Stimulated activated CD4-positive, alpha-beta T cell treated with anti-CD3 and anti-CD28 coated beads, Interleukin-4, amount 100 ng/mL, for 1 hour (primary cell): ENCODE results near the gene TNFAIP2.
"Not testable (repeated sequence)": the region's sequence is repeated elsewhere in the genome, so short reads cannot be mapped to it uniquely, and the experiment has no call there.

ENCODE experiments used
- DNase-seq: peaks from one replicate; pipeline ENCODE4 v3.0.0-alpha.2; 2020

TNFAIP2 gene

DNA sequence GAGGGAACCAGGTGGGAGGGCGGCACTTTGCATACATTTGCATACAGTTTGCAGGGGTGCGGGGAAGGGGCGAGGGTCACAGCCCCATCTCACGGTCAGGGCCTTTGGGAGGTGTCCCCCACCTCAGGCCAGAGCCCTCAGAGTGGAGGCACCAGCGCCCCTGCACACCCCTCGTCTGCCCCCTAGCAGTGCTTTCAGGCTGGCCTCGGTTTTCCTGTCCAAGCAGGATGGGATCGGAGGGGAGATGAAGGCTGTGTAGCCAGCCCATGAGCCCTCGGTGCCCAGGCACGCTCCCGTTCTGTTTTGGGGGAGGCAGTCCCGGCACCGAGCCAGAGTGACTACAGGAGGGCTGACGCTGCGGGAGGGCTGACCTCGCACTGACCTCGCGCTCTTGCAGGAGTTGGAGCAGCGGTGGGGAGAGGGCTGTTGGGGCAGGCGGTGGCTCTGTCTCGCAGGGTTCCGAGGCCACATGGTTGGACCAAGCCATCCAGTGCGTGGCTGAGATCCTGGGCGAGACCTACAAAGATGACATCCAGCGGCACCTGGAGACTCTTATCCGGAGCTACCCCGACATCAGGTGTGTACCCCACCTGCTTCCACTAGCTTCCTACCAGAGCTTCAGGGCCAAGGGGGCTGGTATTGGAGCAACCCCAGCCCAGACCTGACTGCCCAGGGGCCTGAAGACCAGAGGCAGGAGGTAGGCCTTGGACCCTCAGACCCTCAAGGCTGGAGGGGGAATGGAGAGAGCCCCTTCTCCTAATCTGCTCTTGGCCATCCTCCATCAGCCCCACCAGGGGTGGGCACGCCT lies 15.1 kb upstream of the TNFAIP2 start:
- DNase-seq: no peak

DNA sequence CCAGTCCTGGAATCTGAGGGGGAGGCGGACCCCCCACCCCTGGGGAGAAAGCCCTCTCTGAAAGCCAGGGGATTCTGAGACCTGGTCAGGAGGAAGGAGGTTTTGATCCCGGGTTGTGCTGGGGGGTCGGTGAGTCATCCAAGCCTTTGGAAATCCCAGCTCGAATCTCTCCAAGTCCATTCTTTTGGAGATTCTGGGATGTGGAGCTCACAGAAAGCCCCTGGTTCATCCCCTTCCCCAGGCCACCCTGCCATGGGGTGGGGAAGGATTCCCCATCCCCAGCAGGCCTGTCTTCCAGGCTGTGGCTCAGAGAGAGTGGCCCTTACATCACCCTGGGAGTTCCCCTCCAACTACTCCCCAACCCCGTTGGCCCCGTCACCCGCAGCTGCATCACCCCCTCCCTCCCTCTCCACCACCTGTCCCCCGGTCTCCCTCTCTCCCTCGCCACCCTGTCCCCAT lies 14.5 kb upstream of the TNFAIP2 start:
- DNase-seq: no peak

GRCh38 chr14:103109535-103110441 lies 13.5 kb upstream of the TNFAIP2 start:
- no peak for DNase-seq

- no peak for DNase-seq
Observed at GRCh38 chr14:103110681-103111231, 12.5 kb upstream of the TNFAIP2 start.

DNA sequence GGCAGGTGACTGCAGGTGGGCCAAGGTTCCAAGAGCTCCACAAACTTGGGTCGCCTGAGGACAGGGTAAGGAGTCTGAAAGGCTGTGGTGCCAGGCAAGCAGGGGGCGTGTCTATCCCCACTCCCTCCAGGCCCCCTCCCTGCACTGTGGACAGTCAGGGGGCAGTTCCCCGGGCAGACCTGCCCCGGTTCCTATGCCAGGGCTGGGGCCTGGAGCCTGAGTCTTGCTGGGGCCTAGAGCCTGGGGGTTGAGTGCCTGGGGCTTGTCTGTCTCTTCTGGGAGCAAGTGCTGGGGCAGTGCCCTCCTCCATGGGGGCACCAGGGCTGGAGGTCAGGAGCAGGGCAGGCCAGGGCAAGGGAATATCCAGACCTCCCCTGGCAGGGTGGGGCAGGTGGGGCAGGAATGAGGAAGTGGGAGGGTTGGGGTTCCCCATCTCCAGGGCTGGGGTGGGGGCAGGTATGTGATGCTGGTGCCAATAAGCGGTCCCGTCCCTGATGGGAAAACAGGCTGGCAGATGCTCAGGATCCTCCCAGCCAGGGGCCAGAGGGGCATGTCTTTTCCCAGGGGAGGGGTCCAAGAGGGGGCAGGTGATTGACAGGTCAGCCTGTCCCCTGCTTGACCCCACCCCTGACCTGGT lies 11.9 kb upstream of the TNFAIP2 start:
- no peak for DNase-seq

- DNase-seq: no peak
Observed at GRCh38 chr14:103112400-103113243, 10.6 kb upstream of the TNFAIP2 start.

GRCh38 chr14:103113303-103113702 lies 10.0 kb upstream of the TNFAIP2 start:
- no peak for DNase-seq

DNA sequence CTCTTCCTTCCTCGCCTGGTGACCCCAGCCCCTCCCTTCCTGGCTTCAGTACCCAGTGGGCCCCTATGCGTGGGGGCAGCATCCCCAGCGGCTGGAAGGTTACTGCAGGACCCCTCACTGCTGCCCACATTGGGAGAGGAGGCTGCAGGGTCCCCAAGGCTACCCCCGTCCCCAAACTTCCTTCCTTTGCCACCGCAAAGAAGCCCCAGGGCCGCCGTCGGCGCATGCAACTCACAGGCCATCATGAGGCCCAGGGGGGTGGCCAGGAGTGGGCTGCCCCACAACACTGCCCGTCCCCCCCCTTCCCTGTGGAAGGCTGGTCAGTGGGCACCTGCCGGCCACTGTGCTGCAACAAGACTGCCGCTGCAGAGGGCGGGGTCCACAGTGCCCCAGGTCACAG lies 9.5 kb upstream of the TNFAIP2 start:
- DNase-seq: no peak

DNA sequence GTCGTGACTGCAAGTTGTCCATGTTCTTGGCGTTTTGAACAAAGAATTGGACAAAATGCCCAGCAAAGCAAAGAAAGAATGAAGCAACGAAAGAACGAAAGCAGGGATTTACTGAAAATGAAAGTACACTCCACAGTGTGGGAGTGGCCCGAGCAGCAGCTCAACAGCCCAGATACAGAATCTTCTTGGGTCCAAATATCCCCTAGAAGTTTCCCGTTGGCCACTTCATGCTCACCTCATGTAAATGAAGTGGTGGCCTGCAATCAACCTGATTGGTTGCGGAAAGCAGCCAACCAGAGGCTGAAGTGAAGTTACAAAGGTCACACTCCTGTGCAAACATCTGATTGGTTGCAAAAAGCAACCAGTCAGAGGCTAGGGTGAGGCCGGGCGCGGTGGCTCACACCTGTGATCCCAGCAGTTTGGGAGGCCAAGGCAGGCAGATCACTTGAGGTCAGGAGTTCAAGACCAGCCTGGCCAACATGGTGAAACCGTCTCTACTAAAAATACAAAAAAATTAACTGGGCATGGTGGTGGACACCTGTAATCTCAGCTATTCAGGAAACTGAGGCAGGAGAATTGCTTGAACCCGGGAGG lies 8.1 kb upstream of the TNFAIP2 start:
- not testable (repeated sequence) for DNase-seq

DNA sequence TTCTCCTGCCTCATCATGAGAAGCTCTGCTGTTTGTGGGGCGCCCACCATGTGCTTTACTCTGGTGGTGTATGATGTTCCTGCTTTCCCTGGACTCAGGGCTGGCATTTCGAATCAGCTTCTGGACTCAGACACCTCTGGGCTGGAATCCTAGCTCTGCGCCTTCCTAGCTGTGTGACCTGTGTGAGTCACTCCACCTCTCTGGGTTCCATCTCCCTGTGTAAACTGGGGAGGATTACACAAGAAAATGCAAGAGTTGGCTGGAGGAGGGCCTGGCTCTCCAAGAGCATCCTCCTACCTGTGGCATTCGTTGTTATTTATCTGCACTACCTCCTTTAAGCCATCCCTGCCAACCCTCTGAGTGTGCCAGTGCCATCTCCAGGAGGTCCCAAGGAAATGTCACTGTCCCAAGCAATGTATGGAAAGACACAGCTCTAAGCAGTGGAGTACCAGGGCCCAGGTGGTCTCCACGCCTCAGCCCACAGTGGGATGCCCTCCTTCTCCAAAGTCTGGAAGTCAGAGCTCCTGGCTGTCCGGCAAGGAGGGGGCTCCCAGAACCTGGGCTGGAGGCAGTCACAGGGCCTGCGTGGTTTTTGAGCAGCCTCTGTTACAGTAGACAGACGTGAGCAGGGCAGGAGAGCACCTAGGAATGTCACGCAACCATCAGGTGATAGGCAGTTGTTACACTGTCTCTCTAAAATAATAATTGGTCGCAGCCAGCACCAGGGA lies 7.3 kb upstream of the TNFAIP2 start:
- DNase-seq: no peak

DNA sequence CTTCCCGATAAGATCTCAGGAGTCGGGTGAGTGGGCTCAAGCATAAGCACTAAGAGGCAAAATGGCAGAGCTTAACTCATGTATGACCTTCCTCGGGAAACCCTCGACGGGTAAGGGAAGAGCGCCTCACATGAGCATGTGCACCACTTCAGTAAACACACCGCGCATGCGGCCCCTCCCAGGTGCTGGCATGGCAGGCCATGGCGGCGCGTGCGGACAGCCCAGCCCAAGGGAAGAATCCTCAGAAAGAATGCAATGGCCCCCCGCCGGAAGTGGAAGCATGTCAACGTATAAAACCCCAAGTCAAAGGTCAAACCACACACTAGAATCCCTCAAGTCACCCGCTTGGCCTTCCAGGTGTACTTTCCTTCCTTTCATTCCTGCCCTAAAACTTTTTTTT lies 6.6 kb upstream of the TNFAIP2 start:
- no peak for DNase-seq

DNA sequence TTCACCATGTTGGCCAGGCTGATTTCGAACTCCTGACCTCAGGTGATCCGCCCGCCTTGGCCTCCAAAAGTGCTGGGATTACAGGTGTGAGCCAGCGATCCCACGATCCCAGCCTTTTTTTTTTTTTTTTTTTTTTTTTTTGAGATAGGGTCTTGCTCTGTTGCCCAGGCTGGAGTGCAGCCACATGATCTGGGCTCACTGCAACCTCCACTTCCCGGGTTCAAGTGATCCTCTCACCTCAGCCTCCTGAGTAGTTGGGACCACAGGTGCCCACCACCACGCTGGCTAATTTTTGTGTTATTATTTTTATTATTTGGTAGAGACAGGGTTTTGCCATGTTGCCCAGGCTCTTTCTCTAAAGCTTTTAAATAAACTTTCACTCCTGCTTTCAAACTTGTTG lies 5.8 kb upstream of the TNFAIP2 start:
- not testable (repeated sequence) for DNase-seq

DNA sequence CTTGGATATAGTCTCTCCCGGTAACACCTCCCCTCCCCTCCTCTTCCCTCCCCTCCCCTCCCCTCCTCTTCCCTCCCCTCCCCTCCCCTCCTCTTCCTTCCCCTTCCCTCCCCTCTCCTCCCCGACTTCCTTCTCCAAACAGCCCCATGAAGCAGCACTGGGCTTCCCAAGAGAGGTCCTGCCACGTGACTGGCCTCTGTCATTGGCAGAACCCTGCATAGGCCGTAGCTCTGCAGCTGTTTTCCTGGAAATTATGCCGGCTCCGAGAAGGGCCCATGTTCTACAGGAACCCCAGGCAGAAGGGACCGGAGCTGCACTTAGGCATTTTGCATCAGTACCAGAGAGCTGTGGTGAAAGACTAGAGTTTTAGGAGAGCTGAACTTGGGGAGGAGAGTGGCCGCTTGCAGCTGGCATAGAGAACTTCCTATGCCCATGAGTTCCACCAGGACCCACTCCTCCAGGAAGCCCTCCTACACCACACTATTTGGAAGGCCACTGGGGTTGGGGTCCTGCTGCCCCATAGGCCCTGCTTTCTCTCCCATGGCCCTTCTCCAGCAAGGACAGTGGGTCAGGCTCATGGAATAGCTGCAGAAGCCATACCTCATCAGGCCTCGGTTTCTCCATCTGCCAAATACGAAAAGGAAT lies 5.1 kb upstream of the TNFAIP2 start:
- DNase-seq: no peak

GRCh38 chr14:103118663-103119404 lies 4.4 kb upstream of the TNFAIP2 start:
- no peak for DNase-seq

DNA sequence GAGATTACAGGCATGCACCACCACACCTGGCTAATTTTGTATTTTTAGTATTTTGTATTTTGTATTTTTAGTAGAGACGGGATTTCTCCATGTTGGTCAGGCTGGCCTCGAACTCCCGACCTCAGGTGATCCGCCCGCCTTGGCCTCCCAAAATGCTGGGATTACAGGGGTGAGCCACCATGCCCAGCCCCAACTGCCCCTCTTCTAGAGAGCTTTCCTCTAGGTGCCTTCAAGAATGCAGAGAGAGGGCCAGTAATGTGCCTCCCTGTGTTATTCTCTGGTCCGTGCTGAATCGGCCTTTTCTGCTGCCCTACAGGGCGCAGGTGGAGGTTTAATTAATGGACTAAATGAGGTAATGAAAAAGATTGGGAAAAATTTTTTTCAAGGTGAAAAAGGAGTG lies 3.7 kb upstream of the TNFAIP2 start:
- DNase-seq: not testable (repeated sequence)

DNA sequence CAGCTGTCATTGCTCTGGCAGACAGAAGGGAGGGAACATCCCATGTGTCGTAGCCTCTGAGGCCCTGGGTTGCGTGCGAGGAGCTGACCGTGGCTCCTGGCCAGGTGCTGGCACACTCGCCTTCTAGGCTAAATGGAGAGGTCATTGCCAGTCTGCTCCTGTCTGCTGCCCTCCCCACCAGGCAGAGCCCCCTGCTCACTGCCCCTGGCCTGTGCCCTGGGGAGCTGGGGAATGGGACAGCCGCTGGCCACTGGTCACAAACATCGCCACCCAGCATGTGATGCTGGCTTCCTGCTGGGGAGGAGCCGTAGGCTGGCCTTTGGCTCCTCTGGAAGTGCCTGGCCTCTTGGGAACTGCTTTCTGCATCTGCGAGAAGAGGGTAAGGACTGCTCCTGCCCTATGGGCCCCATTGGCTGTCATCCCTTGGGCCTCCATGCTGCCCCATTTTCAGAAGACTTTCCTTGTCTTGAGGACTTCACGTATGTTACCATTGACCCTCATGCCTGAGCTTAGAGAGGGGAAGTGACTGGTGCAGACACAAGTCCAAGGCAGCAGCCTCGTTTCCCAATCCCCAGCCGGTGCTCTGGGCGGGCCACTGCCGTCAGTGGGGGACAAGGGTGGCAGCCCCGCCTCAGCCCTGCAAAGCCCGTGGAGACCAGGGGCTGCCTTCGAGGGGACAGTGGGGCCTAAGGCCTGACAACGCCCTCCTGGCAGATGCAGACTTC lies 2.0 kb upstream of the TNFAIP2 start:
- DNase-seq: no peak

DNA sequence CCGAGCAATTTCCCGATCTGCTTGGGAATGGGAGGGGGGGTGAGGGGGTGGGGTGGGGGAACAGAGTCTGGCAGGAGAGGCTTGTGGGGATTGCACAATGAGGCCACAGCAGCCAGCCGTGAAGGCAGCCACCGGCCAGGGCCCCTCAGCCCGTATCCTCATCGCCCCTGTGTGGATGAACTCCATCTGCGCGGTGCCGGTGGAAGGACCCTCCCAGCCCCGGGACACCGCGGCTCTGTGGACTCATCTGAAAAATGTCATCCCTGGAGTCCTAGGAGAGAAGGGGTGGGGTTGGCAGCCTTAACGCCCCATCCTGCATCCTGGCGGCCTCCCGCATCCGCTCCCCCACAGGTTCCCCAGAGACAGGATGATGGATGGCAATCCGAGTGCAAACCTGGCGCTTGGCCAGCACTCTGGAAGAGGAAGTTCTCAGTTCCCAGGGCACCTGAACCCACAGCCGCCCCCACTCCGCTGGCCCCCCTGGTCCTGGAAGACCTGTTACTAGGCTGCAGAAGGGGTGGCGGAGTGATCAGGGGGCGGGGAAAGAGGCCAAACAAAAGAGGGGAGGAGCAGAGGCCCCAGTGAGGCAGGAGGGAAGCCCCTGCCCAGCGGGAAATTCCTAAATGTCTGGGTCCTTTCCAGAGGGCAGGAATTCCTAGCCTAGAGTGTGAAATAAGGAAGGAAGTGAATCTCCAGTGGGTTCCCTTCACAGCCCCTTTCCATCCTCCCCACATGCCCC lies 1.2 kb upstream of the TNFAIP2 start:
- no peak for DNase-seq

DNA sequence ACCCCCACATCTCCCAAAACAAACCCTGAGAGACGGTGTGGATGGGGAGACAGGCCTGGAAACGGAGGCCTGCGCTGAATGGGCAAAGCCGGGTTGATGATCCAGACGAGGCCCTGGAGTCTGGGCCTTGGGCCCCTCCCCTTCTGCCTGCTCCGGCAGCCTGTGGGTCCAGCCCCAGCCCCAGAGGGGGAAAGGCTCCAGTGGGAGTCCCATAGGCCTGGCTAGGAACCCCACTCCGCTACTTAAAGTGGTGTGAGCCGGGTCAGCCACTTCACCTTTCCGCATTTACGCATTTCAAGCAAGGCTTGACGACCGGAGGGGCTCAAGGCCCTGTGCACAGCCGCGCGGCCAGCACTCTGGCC lies 695 bp upstream of the TNFAIP2 start:
- no peak for DNase-seq
